ENCODE data around the gene CPAMD8.

- TF ChIP-seq, protein P1, sequence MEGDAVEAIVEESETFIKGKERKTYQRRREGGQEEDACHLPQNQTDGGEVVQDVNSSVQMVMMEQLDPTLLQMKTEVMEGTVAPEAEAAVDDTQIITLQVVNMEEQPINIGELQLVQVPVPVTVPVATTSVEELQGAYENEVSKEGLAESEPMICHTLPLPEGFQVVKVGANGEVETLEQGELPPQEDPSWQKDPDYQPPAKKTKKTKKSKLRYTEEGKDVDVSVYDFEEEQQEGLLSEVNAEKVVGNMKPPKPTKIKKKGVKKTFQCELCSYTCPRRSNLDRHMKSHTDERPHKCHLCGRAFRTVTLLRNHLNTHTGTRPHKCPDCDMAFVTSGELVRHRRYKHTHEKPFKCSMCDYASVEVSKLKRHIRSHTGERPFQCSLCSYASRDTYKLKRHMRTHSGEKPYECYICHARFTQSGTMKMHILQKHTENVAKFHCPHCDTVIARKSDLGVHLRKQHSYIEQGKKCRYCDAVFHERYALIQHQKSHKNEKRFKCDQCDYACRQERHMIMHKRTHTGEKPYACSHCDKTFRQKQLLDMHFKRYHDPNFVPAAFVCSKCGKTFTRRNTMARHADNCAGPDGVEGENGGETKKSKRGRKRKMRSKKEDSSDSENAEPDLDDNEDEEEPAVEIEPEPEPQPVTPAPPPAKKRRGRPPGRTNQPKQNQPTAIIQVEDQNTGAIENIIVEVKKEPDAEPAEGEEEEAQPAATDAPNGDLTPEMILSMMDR (IDR thresholded peaks at IDR 0.05) = no peak
- no peak for TF ChIP-seq POLR2AphosphoS5 (IDR thresholded peaks at IDR 0.05)
Observed at GRCh38 chr19:17002455-17002854, 24.2 kb downstream of the CPAMD8 start.

All from suprapubic skin (tissue), 3 donors.